Smooth muscle cell (in vitro differentiated cells): Measurements from ENCODE around the gene THYN1. TPM values are rescaled to one million over a fixed set of nuclear protein-coding genes. Genes with fewer than 3 reads are reported as not detected.

Source experiments
- DNase-seq: peaks from one replicate; lab custom pipeline; 2025; ENCODE audit not compliant: unreplicated experiment; lab: John Stamatoyannopoulos, UW
- H2AFZ ChIP-seq: fragments of 200-600 bp; sonication (generic); 2 replicates; pipeline ENCODE4 v1.6.0; 2016; ENCODE audit warnings: antibody characterized with exemption, low read depth, mild to moderate bottlenecking
- H3F3A ChIP-seq: fragments of 200-600 bp; sonication (generic); 2 replicates; pipeline ENCODE4 v1.6.0; 2017; ENCODE audit warnings: antibody characterized with exemption, low read depth
- H3K27ac ChIP-seq: fragments of 200-600 bp; sonication (generic); 2 replicates; pipeline ENCODE4 v1.5.1; 2016; ENCODE audit warnings: low read depth, mild to moderate bottlenecking
- H3K27me3 ChIP-seq: fragments of 200-600 bp; sonication (generic); 2 replicates; pipeline ENCODE4 v1.6.1; 2016; ENCODE audit warnings: low read depth, mild to moderate bottlenecking
- H3K36me3 ChIP-seq: fragments of 200-600 bp; sonication (generic); 2 replicates; pipeline ENCODE4 v1.5.1; 2016; ENCODE audit warnings: low read depth
- H3K4me1 ChIP-seq: fragments of 200-600 bp; sonication (generic); 2 replicates; pipeline ENCODE4 v1.5.1; 2016; ENCODE audit warnings: low read depth
- H3K4me2 ChIP-seq: fragments of 200-600 bp; sonication (generic); 2 replicates; pipeline ENCODE4 v1.6.0; 2016; ENCODE audit warnings: mild to moderate bottlenecking
- H3K4me3 ChIP-seq: fragments of 200-600 bp; sonication (generic); 2 replicates; pipeline ENCODE4 v1.5.1; 2016; ENCODE audit warnings: mild to moderate bottlenecking
- H3K79me2 ChIP-seq: fragments of 200-600 bp; sonication (generic); 2 replicates; pipeline ENCODE4 v1.6.0; 2016; ENCODE audit warnings: low read depth, mild to moderate bottlenecking
- H3K9ac ChIP-seq: fragments of 200-600 bp; sonication (generic); 2 replicates; pipeline ENCODE4 v1.6.0; 2016; ENCODE audit warnings: low read depth
- H3K9me3 ChIP-seq: fragments of 200-600 bp; sonication (generic); replicated peaks from 2 replicates; pipeline ENCODE4 v1.5.1; 2016; ENCODE audit warnings: low read depth
- H4K20me1 ChIP-seq: fragments of 200-600 bp; sonication (generic); 2 replicates; pipeline ENCODE4 v1.6.0; 2016; ENCODE audit warnings: low read depth
- CTCF ChIP-seq: fragments of 200-600 bp; sonication (generic); IDR thresholded peaks from 2 replicates; pipeline ENCODE4 v1.5.1; 2017; ENCODE audit warnings: borderline replicate concordance, mild to moderate bottlenecking, antibody characterized with exemption; ENCODE audit not compliant: insufficient read depth, poor library complexity, severe bottlenecking
- WGBS: methylation state at CpG from one replicate; pipeline ENCODE4 v1.1.7; 2016; ENCODE audit warnings: low lambda C conversion rate; 5-methylcytosine and 5-hydroxymethylcytosine counted together
- polyA plus RNA-seq: library from polyadenylated mRNA; unstranded; fragments of >200 nt; fragmentation: Nextera tagmentation; extraction: Ambion mirVana; gene quantifications from 2 replicates; pipeline ENCODE4 v1.2.1, GENCODE V29; 2016
- total RNA-seq: library from RNA; depleted of rRNA; stranded (reverse); fragments of >200 nt; gene quantifications from 2 replicates; pipeline ENCODE4 v1.2.3, GENCODE V29; 2014

Gene THYN1
- total and polyA plus RNA-seq, 2 experiments from 2014 or later: 41.3 to 49.7 TPM

- H3K4me1 ChIP-seq: no peaks in the 10 kb centered on the region
- no peaks in the 10 kb centered on the region for H3K27me3 ChIP-seq
- no peak for DNase-seq
- 88% methylated on average over 16 of the region's 16 CpGs for WGBS
- no peak overlapping the region for H3K9ac ChIP-seq
- no peak overlapping the region for H3K4me2 ChIP-seq
- peak; percentile 70 for TF ChIP-seq CTCF
- H3K79me2 ChIP-seq: no peaks in the 10 kb centered on the region
- H3K36me3 ChIP-seq: peaks cover 16% of the 10 kb centered on the region
- no peaks in the 10 kb centered on the region for H4K20me1 ChIP-seq
- no peak overlapping the region for H3K27ac ChIP-seq
- no peak overlapping the region for H2AFZ ChIP-seq
- no peak overlapping the region for H3K4me3 ChIP-seq
- no peaks in the 10 kb centered on the region for H3F3A ChIP-seq
- H3K9me3 ChIP-seq: no peaks in the 10 kb centered on the region
These were observed 45.5 kb downstream of the THYN1 start for GRCh38 chr11:134207538-134208239.

GRCh38 chr11:134206185-134206584, 47.0 kb downstream of the THYN1 start:
- 94% methylated on average over 5 of the region's 5 CpGs for WGBS
- H3K36me3 ChIP-seq: peaks cover 27% of the 10 kb centered on the region
- no peaks in the 10 kb centered on the region for H3K27me3 ChIP-seq
- no peaks in the 10 kb centered on the region for H4K20me1 ChIP-seq
- no peak overlapping the region for H3K4me2 ChIP-seq
- no peaks in the 10 kb centered on the region for H3F3A ChIP-seq
- no peak for DNase-seq
- H3K27ac ChIP-seq: no peak overlapping the region
- no peak for TF ChIP-seq CTCF
- no peak overlapping the region for H3K4me3 ChIP-seq
- H2AFZ ChIP-seq: no peak overlapping the region
- H3K4me1 ChIP-seq: no peaks in the 10 kb centered on the region
- no peaks in the 10 kb centered on the region for H3K79me2 ChIP-seq
- H3K9ac ChIP-seq: no peak overlapping the region
- H3K9me3 ChIP-seq: no peaks in the 10 kb centered on the region

GRCh38 chr11:134205729-134206128, 47.4 kb downstream of the THYN1 start:
- Histone ChIP-seq H3K4me2 (no peak overlapping the region), H3K27ac (no peak overlapping the region), H3F3A (no peaks in the 10 kb centered on the region), H3K36me3 (peaks cover 28% of the 10 kb centered on the region), H3K9ac (no peak overlapping the region), H3K79me2 (no peaks in the 10 kb centered on the region), H3K9me3 (no peaks in the 10 kb centered on the region), H3K4me1 (no peaks in the 10 kb centered on the region), H3K27me3 (no peaks in the 10 kb centered on the region), H3K4me3 (no peak overlapping the region), H4K20me1 (no peaks in the 10 kb centered on the region), H2AFZ (no peak overlapping the region)
- no peak for TF ChIP-seq CTCF
- WGBS: 97% methylated on average over 9 of the region's 9 CpGs
- no peak for DNase-seq

- no peaks in the 10 kb centered on the region for H3K9me3 ChIP-seq
- H4K20me1 ChIP-seq: no peaks in the 10 kb centered on the region
- H3K4me3 ChIP-seq: no peak overlapping the region
- H3K9ac ChIP-seq: no peak overlapping the region
- no peak overlapping the region for H3K4me2 ChIP-seq
- DNase-seq: no peak
- WGBS: 92% methylated on average over 4 of the region's 4 CpGs
- no peaks in the 10 kb centered on the region for H3F3A ChIP-seq
- no peaks in the 10 kb centered on the region for H3K4me1 ChIP-seq
- H2AFZ ChIP-seq: no peak overlapping the region
- no peaks in the 10 kb centered on the region for H3K79me2 ChIP-seq
- H3K27me3 ChIP-seq: no peaks in the 10 kb centered on the region
- peaks cover 19% of the 10 kb centered on the region for H3K36me3 ChIP-seq
- H3K27ac ChIP-seq: no peak overlapping the region
- TF ChIP-seq CTCF: no peak
These were observed 50.5 kb downstream of the THYN1 start for GRCh38 chr11:134202661-134203060.
